ENCODE measurements around the gene ACKR2. TPM values are rescaled to one million over a fixed set of nuclear protein-coding genes. Genes with fewer than 3 reads are reported as not detected.

The ACKR2 gene
- total and polyA plus RNA-seq, 2 donors (not counting 3 experiments of a cell fraction or from before 2014, with no cell fraction given) = 0.01 TPM; not detected in 1

DNA sequence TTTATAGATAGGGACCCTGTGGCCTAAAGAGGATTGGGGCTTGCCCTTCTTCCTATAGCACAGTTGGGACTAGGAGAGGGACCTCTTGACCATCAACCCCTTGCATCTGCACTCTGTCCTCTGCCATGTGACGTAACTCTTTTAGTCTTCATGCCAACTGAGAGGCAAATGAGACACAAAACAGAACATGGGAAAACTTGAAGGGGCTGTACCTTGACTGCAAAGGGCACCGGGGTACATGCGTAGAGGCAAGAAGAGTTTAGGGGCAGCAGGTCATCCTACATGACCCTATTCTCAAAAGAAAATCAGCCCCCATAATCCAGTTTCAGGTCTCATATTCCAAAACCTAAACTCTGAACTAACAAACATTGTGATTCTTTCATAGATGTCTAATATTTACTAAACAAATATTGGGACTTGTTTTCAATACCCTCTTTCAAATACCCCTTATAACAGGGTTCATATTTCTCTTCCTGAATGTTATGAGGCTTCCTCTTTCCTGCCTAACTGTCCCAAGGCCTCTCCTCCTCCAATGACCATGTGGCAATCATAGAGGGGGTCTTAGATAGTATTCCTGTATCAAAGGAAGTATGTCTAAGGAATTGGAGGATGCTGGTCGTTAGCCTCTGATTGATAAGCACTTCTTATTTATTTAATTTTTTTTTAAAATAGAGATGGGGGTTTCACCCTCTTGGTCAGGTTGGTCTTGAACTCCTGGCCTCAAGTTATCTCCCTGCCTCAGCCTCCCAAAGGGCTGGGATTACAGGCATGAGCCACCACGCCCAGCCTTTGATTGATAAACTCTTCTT is 20.6 kb downstream of the ACKR2 start:
- no peaks in the 10 kb centered on the region for H3K79me2 ChIP-seq (ENCODE audit: control insufficient read depth, insufficient read depth, low read length)
- no peaks in the 10 kb centered on the region for H3K9me1 ChIP-seq (replicated peaks; ENCODE audit: control insufficient read depth, extremely low read depth, insufficient read depth, low read length)
- no peak for DNase-seq (ENCODE audit: low read depth, low spot score)
- no peak for FAIRE-seq
- CTCF ChIA-PET = interaction anchor here (1.0 to 2.1 kb wide), 4 partner anchors 10 to 86 kb away, joined by 3 to 21 read pairs (median 4); no protein-coding TSS in a partner anchor
- intact Hi-C loops (cut with micrococcal nuclease) = loop anchor here (2.0 to 5.0 kb wide), 2 partner anchors 49 to 1367 kb away; no protein-coding TSS in a partner anchor
- H3K4me3 ChIP-seq (replicated peaks in 1 of 3; ENCODE audit: insufficient read depth in 1 of 3, low read depth in 1 of 3, low read length in 3 of 3) = no peak overlapping the region
- TF ChIP-seq EZH2 (IDR thresholded peaks at IDR 0.05; ENCODE audit: borderline replicate concordance, low read depth, low read length, severe bottlenecking) (no peak), POLR2AphosphoS5 (IDR thresholded peaks at IDR 0.05; ENCODE audit: insufficient read depth, low read depth, low read length) (no peak), GATA2 (IDR thresholded peaks at IDR 0.05; ENCODE audit: insufficient read depth, insufficient read length, low read depth, low read length) (no peak), JUN (IDR thresholded peaks at IDR 0.05; ENCODE audit: borderline replicate concordance, insufficient read depth, insufficient read length, low read depth) (no peak), POLR2A (IDR thresholded peaks at IDR 0.05; ENCODE audit: low read depth, low read length) (no peak), MYC (IDR thresholded peaks at IDR 0.05; ENCODE audit: low read depth, low read length) (no peak), FOS (IDR thresholded peaks at IDR 0.05; ENCODE audit: borderline replicate concordance, insufficient read depth, low read length) (no peak)
- TF ChIP-seq, protein P1, sequence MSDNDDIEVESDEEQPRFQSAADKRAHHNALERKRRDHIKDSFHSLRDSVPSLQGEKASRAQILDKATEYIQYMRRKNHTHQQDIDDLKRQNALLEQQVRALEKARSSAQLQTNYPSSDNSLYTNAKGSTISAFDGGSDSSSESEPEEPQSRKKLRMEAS (IDR thresholded peaks at IDR 0.05; ENCODE audit: insufficient read depth, insufficient read length) = no peak
- TF ChIP-seq, protein P2, sequence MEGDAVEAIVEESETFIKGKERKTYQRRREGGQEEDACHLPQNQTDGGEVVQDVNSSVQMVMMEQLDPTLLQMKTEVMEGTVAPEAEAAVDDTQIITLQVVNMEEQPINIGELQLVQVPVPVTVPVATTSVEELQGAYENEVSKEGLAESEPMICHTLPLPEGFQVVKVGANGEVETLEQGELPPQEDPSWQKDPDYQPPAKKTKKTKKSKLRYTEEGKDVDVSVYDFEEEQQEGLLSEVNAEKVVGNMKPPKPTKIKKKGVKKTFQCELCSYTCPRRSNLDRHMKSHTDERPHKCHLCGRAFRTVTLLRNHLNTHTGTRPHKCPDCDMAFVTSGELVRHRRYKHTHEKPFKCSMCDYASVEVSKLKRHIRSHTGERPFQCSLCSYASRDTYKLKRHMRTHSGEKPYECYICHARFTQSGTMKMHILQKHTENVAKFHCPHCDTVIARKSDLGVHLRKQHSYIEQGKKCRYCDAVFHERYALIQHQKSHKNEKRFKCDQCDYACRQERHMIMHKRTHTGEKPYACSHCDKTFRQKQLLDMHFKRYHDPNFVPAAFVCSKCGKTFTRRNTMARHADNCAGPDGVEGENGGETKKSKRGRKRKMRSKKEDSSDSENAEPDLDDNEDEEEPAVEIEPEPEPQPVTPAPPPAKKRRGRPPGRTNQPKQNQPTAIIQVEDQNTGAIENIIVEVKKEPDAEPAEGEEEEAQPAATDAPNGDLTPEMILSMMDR (IDR thresholded peaks at IDR 0.05; ENCODE audit: extremely low read depth in 1 of 2, insufficient read depth in 1 of 2, low read depth in 1 of 2, low read length in 2 of 2) = no peak
- no peaks in the 10 kb centered on the region for H3K4me1 ChIP-seq (ENCODE audit: control insufficient read depth, extremely low read depth, insufficient read depth, low read length)
- no peaks in the 10 kb centered on the region for H3K9me3 ChIP-seq (replicated peaks; ENCODE audit: control insufficient read depth, insufficient read depth, low read length)
- H3K4me2 ChIP-seq (ENCODE audit: insufficient read depth, low read length) = no peak overlapping the region
- POLR2A ChIA-PET = no interaction called here
- no peaks in the 10 kb centered on the region for H3K36me3 ChIP-seq (ENCODE audit: control insufficient read depth in 2 of 2, extremely low read depth in 1 of 2, insufficient read depth in 2 of 2, low read length in 2 of 2)
- no peak overlapping the region for H3K27ac ChIP-seq (ENCODE audit: insufficient read depth, low read depth, low read length)
- H4K20me1 ChIP-seq (replicated peaks; ENCODE audit: control insufficient read depth, extremely low read depth, insufficient read depth, low read length) = no peaks in the 10 kb centered on the region
- no peak overlapping the region for H2AFZ ChIP-seq (ENCODE audit: low read depth, low read length)
- dilution Hi-C loops (cut with MboI; ENCODE audit: extremely low pct_ligation_motif_present, low sequenced_read_pairs) = no loop called here
- H3K9ac ChIP-seq (replicated peaks; ENCODE audit: extremely low read depth, insufficient read depth, low read length) = no peak overlapping the region
- no TSS peak for BruUV-seq (replicated peaks)
- H3K27me3 ChIP-seq (ENCODE audit: control insufficient read depth in 2 of 2, insufficient read depth in 2 of 2, low read length in 2 of 2) = peaks cover 6 to 8% of the 10 kb centered on the region in 2 experiments

Data from endothelial cell of umbilical vein (primary cell).